Measurements from ENCODE around the gene SH3RF3.

The SH3RF3 gene

DNA sequence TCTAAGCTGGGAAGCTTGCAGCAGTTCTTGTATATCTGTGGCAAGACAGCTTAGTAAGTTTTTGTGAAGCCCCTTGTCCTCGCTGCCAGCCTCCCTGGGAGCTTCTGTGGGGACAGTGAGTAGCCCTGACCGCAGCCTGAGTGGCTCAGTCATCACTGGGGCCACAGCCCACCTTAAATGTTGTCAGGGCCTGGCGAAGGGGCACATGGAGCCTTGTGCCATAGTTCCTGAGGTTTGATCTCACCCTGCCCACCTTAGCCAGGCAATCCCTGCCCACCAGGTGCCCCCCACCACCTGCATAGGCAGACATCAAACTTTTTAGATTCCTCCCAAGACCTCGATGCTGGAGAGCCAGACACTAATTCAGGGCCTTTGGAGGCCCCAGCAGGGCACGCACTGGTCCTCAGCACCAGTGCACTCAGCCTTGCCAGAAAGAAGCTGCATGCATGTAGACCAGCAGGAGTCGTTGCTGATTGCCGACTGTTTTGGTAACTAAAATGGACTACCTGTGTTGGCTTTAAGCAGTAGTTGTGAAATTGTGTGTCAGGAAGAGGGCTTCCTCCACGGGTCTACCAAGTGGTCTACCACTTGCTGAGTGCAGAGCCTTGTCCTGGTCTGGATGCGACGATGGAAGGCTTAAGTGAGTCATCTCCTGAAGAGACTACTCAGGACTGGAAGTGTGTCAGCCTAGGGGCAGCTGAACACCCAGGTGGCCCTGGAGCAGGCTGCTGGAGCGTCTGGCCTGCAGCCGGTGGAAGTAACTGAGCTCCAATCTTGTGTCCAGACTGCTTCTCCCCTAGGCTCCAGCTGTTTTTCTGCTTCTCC, 251.7 kb downstream of the SH3RF3 start:
- DNase-seq, result no peak

DNA sequence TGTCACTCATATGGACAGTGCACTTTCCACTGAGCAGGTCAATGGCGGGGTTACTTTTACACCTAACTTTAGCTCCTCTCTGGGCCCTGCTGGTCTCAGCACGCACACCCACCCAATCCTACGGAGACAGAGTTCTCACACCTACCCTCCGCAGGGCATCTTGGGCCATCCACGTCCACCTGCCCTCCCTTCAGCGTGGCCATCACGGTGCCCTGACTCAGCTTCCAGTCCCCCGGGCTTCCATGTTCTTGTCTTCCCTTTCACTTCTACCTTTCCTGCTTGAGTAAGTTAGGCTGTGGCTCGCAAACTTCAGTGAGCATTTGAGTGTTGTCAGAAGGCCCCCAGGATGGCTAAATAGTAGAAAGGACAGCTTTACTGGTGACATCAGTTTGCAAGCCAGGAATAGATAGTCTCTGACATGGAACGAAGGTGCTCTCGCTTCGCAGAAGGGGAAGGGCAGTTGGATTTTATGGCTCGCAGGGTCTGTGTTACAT, 252.4 kb downstream of the SH3RF3 start:
- DNase-seq, result no peak

DNA sequence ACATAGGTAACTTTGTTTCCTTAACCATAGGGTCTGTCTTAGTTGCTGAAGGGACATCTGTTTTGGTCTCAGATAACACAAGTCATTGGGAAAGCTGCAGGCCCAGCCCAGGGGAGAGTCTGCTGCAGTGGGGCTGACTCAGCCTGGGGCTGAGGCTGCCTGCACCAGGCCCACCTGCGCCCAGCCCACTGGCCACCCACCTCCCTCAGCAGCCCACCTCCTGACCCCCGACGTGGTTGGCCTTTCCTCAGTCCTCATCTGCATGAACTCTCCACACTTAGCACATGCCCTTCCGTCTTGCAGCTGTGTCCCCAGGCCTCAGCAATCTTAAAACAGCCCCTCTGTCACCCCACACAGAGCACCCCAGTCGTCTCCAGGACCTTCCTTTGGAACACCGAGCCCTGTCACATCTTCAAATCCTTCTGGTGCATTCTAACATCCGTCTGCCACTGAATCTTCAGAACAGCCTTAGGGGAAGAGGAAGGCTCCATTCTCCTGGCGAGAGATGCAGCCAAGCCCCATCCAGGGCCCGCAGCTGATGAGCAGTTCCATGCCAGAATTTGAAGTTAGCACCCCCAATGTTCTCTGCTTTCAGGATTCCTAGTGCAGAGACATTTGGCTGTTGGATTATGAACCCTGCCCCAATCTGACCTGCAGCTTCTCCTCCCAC, 253.4 kb downstream of the SH3RF3 start:
- no peak for DNase-seq

DNA sequence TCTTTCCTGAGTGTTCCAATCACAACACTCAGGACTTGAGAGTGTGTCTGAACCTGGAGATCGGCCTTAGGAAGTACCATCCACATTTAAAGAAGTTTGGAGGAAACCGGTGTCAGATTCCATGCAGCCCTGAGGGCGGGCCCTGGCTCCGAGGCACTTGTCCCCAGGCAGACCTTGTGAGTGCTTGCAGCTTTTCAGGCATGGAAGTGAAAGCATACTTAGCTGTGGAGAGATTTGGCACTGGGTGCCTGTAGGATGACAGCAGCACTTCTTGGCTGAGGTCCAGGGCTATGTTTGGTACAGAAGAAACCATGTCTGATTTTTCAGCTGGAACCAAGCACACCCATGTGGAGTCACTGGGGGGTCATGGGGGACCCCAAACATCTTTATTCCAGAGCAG, 253.9 kb downstream of the SH3RF3 start:
- DNase-seq, result peak in 2 of 4 experiments; percentile 19 to 30

DNA sequence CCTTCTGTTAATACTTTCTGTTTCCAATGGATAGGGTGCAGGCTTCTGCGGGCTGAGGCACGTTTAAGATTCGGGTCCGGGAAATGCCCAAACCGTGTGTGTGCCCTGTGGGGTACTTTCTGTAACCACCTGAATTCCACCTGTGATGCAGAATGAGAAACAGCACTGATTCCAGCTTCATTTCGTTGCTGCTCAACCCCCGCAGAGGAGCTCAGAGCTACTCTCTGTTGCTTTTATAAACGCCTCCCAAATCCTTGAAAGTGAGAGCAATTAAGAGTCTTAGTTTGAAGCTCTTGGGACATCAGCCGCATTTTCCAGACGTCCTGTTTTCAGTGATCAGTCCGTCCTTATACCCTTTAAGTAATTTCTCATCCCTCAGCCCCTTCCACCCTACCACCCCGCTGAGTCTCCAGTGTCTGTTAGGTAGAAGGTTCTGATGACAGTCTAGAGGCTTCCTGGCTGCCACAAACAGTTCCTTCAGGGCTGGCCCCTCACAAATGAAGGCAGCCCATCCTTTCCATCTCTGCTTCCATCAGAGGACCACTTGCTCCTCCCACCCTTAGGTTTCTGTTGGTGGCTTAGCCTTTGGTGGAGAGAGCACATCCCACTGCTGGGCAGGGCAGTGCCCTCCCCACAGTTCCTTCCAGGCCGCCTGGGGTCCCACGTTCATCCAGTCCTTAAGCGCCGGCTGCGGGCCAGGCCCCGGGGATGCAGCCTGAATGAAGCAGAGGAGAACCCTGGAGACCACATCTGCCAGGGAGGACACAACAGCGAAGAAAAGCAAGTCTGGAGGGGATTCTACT, 254.7 kb downstream of the SH3RF3 start:
- DNase-seq, result no peak

DNA sequence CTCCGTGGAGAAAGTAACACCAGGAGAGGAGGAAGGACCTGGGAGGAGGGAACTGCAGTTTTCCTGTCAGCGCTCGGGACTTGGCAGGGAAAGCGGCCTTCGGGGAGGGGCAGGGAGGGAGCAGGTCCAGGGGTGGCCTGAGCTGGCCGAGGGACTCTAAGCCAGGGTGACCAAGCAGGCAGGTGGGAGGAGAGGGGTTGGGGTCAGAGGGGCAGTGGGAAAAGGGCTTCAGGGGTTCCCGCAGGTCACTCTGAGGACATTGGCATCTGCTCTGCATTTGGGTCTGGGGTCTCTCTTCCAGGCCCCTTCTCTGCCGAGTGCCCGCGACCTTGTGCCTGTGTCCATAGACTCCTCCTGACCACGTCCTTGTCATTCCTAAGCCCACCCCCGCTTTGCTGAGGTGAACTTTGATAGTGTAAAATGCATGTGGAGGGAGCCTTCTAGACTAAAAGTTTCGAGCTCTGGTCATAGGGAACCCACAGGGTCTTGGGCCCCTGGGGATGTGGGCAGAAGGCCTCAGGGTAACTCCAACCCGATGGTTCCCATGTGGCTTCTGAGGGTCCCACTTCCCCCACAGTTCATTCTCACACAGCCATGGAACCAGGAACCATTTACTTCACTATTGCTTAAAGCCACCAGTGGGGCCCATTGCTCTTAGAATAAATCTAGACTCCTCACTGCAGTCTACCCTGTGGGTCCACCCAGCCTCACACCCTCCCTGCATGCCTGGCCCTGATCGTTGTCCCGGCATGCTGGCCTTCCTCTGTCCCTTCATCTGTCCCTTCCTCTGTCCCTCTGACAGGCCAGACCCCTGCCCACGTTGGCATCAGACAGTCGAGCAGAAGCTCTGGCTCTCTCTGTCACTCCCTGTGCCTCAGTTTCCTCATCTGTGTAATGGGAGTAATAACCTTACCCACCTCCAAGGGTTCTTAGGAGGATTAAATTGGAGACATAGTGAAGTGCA, 255.6 kb downstream of the SH3RF3 start:
- DNase-seq, result no peak

DNA sequence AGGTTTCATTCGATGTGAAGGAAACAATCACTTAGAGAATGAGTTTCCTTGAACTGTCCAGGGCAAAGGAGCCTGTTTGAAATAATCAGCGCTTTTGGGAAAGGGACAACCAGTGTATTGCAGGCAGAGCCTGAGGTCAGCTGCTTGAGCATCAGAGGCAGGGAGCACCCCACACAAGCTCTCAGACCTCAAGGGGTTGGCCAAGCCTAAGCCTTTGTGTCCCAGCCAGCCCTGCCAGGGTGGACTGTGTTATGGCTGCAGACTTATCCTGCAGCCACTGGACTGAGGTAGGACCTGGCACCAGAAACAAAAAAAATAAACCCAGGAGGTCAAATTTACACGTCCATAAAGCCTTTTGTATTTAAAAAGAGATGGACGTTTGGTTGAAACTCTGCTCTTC, 256.5 kb downstream of the SH3RF3 start:
- peak in 3 of 4 experiments; percentile 14 to 39 (median 34) for DNase-seq

DNA sequence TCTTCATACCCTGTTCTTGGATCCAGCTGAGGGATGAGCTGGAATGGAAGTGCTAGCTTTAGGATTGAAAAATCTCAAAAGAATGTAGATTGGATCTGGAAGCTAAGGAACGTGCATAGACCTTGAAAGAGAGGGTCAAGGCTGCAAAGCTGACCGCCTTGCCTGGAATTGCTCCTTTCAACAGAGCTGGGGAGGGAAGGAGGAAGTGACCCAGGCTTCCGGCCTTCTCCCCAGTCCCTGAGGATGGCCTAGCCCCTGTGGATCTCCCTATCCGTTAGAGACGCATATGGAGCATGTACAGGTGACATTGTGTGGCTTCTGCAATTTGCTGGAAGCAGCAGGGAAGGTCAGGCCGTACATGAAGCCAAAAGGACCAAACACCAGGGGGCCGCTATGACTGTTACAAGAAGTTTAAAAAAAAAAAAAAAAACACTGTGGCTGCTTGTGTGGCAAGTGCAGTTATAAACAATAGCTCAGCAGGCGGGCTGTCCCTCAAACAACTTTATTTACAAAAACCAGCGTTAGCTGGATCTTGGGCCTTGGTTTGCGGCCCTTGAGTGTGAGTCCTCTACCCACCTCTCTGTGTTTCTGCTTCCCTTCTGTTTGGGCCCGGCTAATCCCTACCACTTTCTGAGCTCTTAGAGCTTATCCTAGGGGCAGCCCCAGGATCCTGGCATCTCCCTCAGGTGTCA, 257.1 kb downstream of the SH3RF3 start:
- no peak for DNase-seq

DNA sequence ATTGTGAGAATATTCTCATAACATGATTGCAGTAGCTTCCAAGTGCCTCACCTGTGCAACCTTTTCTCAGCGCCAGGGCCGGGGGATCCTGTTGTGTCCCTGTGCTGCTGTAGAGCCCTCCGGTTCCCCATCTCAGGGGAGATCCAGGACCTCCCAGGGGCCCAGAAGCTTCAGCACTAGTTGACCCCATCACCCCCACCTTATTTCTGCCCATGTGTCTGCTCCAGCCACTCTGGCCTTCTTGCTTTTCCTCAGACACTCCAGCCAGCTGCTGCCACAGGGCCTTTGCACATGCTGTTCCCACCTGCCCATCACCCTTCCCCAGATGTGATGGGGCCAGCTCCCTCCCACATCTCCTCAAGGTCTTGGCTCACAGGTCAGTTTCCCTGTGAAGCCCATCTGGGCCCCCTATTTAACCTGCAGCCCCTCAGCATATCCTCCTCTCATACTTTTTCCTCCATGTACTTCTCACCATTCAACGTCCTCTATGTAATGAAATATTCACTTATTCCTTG, 258.3 kb downstream of the SH3RF3 start:
- no peak for DNase-seq

DNA sequence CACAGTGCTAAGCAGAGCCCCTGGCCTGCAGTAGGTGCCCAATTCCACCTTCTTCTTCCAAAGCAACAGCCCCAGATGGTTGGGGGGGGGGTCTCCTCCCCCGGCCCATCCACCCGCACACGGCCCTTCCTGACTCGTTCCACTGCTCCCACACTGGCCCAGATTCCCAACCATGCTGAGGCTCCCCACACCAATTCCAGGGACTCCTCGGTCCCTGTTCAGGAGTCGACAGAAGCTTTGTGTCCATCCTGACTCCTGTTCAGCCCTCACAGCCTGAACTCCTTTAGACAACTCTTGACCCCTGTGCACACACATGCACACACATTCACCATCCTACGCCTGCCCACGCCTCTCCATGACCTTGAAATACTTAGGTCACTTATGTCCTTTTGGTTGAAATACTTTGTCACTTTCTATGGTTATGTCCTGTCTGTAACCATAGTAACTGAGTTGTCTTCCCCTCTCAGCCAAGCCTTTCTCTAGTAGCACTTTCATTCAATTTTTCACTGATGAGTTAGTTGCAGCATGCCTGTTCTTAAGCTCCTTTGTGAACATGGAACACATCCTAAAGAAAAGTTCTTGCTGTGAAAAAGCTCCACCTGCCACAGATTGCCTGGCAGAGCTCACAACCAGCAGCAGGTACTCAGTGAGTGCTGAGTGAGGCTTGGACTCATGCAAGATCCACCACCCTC, 258.9 kb downstream of the SH3RF3 start:
- no peak for DNase-seq

DNA sequence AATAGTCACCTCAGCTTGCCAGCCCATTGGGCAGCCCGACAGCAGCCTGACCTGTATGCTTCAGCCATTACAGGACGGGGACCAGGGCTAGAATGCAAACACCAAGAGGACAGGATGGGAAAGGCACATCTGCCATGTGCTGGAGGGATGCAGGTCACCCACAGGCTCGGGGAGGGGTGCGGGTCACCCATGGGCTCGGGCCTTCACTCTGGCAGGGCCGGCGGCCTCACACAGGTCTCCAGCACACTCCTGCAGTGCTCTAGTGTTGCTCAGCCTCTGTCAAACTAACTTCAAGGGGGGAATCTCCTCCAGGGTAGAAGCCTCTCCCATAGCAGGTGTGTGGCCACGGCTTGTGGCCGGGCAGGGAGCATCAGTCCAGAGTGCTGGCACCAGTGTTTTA, 262.2 kb downstream of the SH3RF3 start:
- no peak for DNase-seq

DNA sequence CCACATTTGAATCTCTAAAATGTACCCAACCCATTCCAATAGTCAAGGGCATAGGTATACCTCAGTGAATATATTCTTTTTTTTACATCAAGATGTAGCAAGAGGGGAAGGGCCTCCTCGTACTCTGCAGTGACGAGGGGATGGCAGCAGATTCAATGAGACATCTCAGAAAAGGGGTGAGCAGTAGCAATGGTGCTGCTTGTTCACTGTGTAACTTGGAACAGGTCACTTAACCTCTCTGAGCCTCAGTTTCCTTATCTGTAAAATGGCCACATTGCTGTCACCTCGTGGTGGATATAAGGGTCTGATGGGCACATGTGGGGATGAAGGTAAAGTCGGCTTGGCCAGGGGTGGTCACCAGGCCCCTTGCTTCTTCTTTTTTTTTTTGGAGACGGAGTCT, 263.1 kb downstream of the SH3RF3 start:
- no peak for DNase-seq

DNA sequence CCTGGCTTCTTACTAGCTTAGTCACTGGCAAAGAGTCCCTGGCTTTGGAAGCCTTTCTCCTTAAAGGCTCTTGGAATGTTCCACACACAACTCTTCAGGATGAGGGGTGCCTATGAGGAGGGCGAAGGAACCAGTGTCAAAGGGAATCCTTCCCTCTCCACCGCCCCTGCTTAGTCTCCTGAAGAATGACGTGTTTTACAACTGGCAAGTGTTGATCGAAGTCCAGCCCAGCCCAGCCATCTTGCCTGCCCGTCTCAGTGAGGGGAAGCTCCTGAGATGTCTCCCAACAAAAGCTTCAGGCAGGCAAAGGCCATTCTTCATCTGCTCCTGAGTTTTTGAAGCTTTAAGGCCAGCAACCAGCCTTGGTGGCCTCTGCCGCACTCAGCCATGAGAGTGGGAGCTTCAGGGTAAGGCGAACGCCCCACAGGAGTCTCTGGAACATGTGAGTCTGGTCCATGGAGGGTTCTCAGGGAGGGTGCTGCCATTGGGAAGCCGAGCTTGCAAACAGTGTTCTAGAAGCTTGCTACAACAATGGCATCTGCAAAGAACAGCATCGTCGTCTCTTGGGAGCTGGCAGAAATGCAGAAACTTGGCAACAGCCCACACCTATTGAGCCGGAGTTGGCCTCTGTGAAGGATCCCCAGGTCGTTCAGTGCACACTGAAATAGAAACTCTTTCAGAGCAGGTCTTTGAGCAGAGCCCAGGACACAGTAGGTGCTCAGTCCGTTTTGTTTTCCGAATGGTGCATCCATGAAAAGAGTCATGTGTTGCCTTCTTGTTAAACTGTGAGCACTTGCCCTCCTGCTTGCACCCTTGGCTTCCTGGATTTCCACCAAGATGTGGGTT, 264.0 kb downstream of the SH3RF3 start:
- no peak for DNase-seq

DNA sequence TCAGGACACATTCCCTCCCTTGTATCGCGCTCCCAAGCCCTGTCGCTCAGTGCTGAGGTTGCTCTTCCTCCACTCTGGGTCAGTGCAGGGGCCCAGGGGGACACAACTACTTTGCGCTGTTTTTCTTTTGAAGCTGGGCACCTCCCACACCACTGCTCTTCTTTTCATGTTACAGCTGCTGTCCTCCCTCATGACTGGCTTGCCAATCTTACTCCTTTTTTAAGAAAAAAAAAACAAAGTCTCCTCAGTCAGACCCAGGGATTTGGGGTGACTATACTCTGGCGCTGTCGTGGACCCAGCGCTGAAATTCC, 264.6 kb downstream of the SH3RF3 start:
- DNase-seq, result no peak

DNA sequence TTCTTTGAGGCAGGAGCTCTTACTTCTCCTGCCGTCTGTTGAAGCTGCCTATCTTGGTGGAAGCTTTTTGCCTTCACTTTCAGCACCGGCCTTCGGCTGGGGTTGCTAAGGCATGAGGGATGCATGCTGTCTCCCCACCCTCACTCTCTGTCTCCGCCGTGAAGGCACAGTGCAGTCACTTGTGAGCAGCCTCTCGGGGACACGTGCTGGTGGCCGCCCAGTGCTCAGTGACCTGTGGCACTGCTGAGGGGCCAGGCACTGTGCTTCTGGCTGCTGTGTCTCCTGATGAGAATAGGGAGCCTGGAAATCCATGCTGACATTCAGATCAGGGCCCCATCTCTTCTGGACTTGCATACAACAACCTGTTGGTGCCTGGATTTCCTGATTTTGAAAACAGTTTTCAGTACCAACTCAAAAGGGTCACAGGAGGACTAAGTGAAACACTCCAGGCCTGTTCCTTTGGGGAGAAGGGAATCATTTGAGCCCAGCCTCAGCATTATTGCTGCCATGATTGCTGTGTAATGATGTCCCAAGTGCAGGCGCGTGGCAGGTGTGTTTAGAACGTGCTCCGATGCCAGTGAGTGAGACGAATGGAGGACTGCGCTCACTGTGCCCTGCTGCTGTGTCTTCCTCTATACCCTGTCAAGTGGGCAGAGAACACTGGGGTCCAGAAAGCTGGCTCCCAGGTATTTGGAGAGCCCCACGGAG, 266.6 kb downstream of the SH3RF3 start:
- no peak for DNase-seq

DNA sequence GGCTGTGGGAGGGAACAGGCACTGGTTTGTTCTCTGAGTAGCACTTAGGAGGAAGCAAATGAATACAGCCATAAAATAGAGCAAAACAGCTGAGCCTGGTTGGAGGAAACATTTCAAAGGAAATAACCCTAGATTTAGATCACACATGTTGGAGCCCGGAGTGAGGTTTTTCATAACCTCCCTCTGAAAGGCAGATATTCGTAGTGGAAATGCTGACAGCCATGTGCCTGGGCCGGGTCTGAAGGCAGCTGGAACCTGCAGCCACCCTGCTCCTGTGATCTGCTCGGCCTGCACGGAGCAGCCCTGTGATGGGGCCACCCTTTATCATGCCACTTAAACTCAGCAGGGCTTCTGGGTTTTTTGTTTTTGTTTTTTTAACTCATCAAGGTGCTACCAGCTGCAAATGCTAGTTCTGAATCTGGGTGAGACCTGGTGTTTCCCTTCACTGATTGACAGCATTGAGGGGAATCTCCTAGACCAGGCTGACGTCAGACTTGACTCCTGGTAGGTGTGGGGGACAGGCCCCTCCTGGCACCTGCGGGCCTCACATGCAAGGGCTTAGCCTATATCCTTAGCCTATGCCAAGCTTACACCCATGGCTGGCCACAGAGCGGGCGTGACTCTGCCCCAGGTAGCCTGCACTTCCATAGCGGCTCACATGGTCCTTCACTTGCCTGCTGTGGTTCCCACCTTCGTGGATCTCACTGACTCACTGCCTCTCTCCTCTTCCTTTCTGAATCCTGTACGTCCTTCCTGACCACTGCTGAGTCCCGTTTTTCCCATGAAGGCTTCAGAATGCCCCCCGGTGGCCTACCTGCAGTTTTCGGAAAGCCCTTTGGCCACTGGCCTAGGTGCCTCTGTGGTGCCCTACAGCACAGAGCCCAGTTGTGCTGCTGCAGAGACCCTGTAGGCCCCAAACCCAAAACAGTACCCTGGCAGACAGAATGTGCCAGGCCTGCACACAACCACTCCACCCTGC, 267.5 kb downstream of the SH3RF3 start:
- no peak for DNase-seq

DNA sequence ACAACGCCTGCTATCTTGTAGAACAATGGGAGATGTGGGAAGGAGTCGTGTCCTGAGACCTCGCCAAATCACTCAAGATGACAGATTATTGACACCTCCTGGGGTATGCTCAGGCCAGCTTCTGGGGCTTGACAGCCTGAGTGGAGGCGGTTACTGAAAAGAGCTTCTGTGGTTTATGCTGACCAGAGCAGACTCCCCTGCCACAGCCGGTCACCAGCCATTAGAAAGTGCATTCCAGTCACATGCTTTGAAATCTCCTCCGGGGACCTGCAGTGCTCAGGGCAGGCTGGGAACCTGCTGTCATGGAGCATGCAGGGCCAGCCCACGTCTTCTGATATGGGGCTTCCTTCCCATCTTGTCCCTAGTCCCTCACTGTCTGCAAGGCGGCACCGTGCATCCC, 268.9 kb downstream of the SH3RF3 start:
- DNase-seq, result no peak
